ENCODE measurements around the gene TBL3.

- TF ChIP-seq SRF (IDR thresholded peaks at IDR 0.05; ENCODE audit: low read depth) (no peak), CTCF (IDR thresholded peaks at IDR 0.05 in 2 of 3, conservative IDR thresholded peaks at IDR 0.05 in 1 of 3; ENCODE audit: borderline replicate concordance in 1 of 3, insufficient read depth in 1 of 3, low read depth in 2 of 3, low read length in 2 of 3) (no peak), POLR2AphosphoS5 (IDR thresholded peaks at IDR 0.05; ENCODE audit: low read depth, low read length) (no peak), EZH2 (IDR thresholded peaks at IDR 0.05) (no peak), RAD21 (IDR thresholded peaks at IDR 0.05; ENCODE audit: low read depth) (no peak), ZFX (IDR thresholded peaks at IDR 0.05) (no peak), POLR2A (IDR thresholded peaks at IDR 0.05; ENCODE audit: borderline replicate concordance, extremely low read depth, insufficient read depth, insufficient read length) (no peak), MAX (IDR thresholded peaks at IDR 0.05) (no peak), FOSL1 (IDR thresholded peaks at IDR 0.05; ENCODE audit: low read depth) (no peak)
Observed at GRCh38 chr16:1991588-1991947, 19.7 kb downstream of the TBL3 start.

Data from HCT116 (cell line).